ENCODE measurements around the gene DNM3. TPM values are rescaled to one million over a fixed set of nuclear protein-coding genes. Genes with fewer than 3 reads are reported as not detected.

DNM3 gene
- polyA plus RNA-seq, 3 donors, result 0.15 TPM; not detected in 2

- H3K4me2 ChIP-seq (replicated peaks; ENCODE audit: extremely low read depth, low read length, poor library complexity, severe bottlenecking), result no peak overlapping the region
Observed at GRCh38 chr1:171868217-171868803, 27.0 kb downstream of the DNM3 start.

GRCh38 chr1:171869097-171869496, 27.8 kb downstream of the DNM3 start:
- H3K4me3 Mint-ChIP-seq, result no peak overlapping the region
- H3K27ac Mint-ChIP-seq, result no peak overlapping the region
- Histone ChIP-seq H3K27ac (ENCODE audit: low read depth in 1 of 2, low read length in 2 of 2) (no peak overlapping the region), H3K4me2 (replicated peaks; ENCODE audit: extremely low read depth, low read length, poor library complexity, severe bottlenecking) (no peak overlapping the region), H3K9ac (ENCODE audit: insufficient read depth, low read length, poor library complexity, severe bottlenecking) (no peak overlapping the region), H3K4me1 (ENCODE audit: control insufficient read depth in 1 of 2, insufficient read depth in 2 of 2, low read length in 2 of 2) (no peaks in the 10 kb centered on the region), H4K20me1 (ENCODE audit: insufficient read depth, low read length) (no peaks in the 10 kb centered on the region), H3K4me3 (replicated peaks in 1 of 3; ENCODE audit: low read depth in 2 of 3, low read length in 3 of 3) (no peak overlapping the region), H3K36me3 (replicated peaks in 1 of 2; ENCODE audit: control insufficient read depth in 1 of 2, insufficient read depth in 2 of 2, low read length in 2 of 2) (no peaks in the 10 kb centered on the region), H3K27me3 (ENCODE audit: control insufficient read depth in 2 of 2, insufficient read depth in 2 of 2, low read length in 2 of 2) (no peaks in the 10 kb centered on the region), H2AFZ (ENCODE audit: insufficient read depth, low read depth, low read length, poor library complexity, severe bottlenecking) (no peak overlapping the region), H3K9me3 (replicated peaks in 1 of 2; ENCODE audit: control insufficient read depth in 1 of 2, insufficient read depth in 1 of 2, low read length in 2 of 2) (no peaks in the 10 kb centered on the region), H3K79me2 (ENCODE audit: insufficient read depth, low read length) (no peaks in the 10 kb centered on the region)
- no peaks in the 10 kb centered on the region for H3K9me3 Mint-ChIP-seq
- no peak for TF ChIP-seq CTCF (IDR thresholded peaks at IDR 0.05)
- H3K4me1 Mint-ChIP-seq, result peaks cover 6% of the 10 kb centered on the region
- H3K36me3 Mint-ChIP-seq, result no peaks in the 10 kb centered on the region
- H3K27me3 Mint-ChIP-seq (ENCODE audit: low read depth in 3 of 3), result peaks cover 0 to 2% (median 0%) of the 10 kb centered on the region in 3 donors
- no peak for DNase-seq
- intact Hi-C loops (cut with micrococcal nuclease), result no loop called here

More at GRCh38 chr1:171868217-171868803, 27.0 kb downstream of the DNM3 start:
- Mint-ChIP-seq H3K9me3 (no peaks in the 10 kb centered on the region), H3K27ac (no peak overlapping the region), H3K4me1 (peaks cover 6% of the 10 kb centered on the region), H3K27me3 (ENCODE audit: low read depth in 3 of 3) (peaks cover 0 to 2% (median 0%) of the 10 kb centered on the region in 3 donors), H3K4me3 (no peak overlapping the region), H3K36me3 (no peaks in the 10 kb centered on the region)
- no peak for TF ChIP-seq CTCF (IDR thresholded peaks at IDR 0.05)
- Histone ChIP-seq H3K4me1 (ENCODE audit: control insufficient read depth in 1 of 2, insufficient read depth in 2 of 2, low read length in 2 of 2) (no peaks in the 10 kb centered on the region), H3K79me2 (ENCODE audit: insufficient read depth, low read length) (no peaks in the 10 kb centered on the region), H3K9me3 (replicated peaks in 1 of 2; ENCODE audit: control insufficient read depth in 1 of 2, insufficient read depth in 1 of 2, low read length in 2 of 2) (no peaks in the 10 kb centered on the region), H3K27ac (ENCODE audit: low read depth in 1 of 2, low read length in 2 of 2) (no peak overlapping the region), H3K9ac (ENCODE audit: insufficient read depth, low read length, poor library complexity, severe bottlenecking) (no peak overlapping the region), H3K27me3 (ENCODE audit: control insufficient read depth in 2 of 2, insufficient read depth in 2 of 2, low read length in 2 of 2) (no peaks in the 10 kb centered on the region), H2AFZ (ENCODE audit: insufficient read depth, low read depth, low read length, poor library complexity, severe bottlenecking) (no peak overlapping the region), H4K20me1 (ENCODE audit: insufficient read depth, low read length) (no peaks in the 10 kb centered on the region), H3K4me3 (replicated peaks in 1 of 3; ENCODE audit: low read depth in 2 of 3, low read length in 3 of 3) (no peak overlapping the region), H3K36me3 (replicated peaks in 1 of 2; ENCODE audit: control insufficient read depth in 1 of 2, insufficient read depth in 2 of 2, low read length in 2 of 2) (no peaks in the 10 kb centered on the region)
- no CpG with 5 or more reads among the region's 3 CpGs for WGBS (ENCODE audit: insufficient coverage)
- DNase-seq, result no peak
- intact Hi-C loops (cut with micrococcal nuclease), result no loop called here
